Inflammatory macrophage treated with lipopolysaccharide for 1 hour (primary cell): Measurements from ENCODE around the gene KRT79.

Experiments used
- DNase-seq, 2 donors: peaks; one replicate each; pipeline ENCODE4 v3.0.0-alpha.2; 2020 to 2022

The KRT79 gene

DNA sequence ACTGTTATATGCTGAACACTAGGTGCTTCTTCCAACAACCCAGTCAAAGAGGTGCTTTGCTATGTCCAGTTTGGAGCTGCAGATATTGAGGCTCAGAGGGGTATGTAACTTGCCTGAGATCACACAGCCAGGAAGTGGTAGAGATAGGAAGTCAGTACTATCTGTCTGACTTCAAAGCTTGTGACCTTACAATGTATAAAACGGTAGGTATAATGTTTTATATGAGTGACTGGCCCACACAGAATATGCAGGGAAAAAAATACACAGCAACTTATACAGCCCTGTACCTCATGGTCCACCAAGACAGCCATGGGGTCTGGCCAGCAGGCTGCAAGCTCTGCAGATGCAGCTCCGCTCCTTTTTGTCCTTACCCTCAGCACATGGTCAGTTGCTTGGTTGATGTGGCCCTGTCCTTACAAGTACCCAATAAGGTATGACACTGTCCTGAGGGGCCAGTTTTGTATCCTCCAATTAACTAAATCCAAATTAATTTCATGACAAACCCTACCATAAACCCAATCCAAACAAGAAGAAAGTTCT is 16.3 kb downstream of the KRT79 start:
- no peak for DNase-seq

DNA sequence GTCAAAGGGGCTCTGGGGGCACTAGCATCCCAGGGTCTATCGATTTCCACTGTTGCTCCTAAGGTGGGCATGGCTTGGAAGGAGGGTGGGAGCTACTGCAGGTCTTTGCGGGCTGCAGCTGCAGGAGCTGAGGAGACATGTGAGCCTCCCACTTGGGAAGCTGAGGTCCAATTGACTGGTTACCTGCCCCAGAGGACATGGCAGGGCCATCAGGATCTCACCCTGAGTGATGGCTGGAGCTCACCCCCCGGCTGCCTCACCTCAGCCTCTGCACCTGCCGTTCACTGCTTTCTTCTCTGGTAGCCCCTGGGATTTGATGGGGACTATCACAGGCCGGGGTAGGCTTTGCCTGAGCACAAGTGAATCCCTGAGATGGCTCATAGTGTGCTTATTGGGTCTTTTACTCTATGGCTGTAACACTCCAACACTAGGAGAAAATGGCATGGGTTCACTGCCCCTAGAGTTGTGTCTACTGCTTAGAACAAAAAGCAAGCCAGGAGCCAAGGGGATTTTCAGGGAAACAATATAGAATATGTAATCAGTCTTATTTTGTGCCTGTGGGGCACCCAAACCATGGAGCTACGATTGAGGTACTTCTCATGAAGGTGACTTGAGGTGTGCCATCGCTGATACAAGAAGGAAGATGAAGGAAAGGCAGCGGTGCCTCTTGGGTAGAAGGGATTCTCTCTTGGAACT is 17.0 kb downstream of the KRT79 start:
- no peak for DNase-seq

DNA sequence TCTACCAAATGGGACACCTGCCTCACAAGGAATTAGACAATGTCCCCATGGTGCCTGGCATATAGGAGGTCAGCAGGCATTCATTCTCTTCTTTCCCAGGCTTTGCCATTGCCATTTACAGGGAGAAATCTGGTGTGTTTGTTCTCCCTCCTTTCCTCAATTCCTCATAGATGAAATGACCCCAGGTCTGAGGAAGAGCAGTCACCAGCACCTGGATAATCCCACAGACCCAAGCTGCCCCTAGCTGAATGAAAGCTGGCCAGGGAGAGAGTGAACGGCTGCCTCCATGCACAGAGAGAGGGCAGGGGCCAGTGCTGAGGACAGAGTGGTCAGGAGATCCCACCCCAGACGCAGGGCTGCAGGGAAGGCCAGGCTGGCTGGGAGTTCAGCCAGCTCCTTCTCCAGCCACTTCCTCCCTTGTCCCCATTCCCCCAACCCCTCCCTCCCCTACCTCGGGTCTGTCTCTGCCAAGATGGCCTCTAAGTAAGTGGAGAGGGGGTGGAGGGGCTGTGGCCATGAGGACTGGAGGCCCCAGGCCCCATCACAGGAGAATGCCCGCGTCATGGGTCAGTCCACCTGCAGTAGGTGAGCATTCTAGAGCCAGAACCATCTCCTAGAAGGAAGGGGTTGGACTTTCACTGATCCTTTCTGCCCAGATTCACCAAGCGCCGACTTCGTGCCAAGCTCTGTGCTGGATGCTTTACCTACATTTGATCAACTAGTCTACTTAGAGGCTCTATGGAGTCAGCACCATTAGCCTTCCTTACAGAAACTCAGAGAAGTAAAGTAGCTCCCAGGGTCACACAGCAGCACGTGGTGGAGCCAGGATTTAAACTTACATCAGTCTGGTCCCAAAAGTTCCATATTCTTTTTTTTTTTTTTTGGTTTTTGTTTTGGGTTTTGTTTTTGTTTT is 18.2 kb downstream of the KRT79 start:
- no peak for DNase-seq

DNA sequence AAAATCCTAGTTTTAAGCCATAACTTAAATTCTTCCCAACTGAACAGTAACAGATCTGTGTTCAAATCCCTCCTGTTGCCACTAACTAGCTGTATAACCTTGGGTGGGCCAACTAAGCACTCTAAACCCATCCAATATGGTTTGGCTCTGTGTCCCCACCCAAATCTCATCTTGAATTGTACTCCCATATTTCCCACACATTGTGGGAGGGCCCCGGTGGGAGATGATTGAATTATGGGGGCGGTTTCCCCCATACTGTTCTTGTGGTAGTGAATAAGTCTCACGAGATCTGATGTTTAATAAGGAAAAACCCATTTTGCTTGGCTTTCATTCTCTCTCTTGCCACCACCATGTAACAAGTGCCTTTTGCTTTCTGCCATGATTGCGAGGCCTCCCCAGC is 18.9 kb downstream of the KRT79 start:
- DNase-seq = no peak

DNA sequence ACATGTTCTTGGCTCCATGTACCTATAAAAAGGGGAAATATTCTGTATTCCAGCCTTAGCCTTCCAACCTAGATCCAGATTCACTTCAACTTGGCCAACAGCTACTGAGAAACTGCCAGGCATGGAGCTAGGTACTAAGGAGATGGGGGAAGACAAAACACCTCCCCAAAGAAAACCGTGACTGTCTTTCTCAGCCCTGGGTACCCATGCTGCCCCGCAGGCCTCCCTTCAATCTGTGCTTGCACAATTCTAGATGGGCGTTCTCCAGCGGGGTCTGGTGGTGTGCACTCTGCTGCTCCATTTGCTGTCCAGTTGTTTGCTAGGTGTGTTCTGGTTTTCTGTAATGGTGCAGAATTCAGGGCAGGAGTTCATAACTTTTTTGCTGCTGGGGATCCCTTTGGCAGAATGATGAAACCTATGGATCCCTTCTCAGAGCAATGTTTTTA is 19.4 kb downstream of the KRT79 start:
- no peak for DNase-seq

DNA sequence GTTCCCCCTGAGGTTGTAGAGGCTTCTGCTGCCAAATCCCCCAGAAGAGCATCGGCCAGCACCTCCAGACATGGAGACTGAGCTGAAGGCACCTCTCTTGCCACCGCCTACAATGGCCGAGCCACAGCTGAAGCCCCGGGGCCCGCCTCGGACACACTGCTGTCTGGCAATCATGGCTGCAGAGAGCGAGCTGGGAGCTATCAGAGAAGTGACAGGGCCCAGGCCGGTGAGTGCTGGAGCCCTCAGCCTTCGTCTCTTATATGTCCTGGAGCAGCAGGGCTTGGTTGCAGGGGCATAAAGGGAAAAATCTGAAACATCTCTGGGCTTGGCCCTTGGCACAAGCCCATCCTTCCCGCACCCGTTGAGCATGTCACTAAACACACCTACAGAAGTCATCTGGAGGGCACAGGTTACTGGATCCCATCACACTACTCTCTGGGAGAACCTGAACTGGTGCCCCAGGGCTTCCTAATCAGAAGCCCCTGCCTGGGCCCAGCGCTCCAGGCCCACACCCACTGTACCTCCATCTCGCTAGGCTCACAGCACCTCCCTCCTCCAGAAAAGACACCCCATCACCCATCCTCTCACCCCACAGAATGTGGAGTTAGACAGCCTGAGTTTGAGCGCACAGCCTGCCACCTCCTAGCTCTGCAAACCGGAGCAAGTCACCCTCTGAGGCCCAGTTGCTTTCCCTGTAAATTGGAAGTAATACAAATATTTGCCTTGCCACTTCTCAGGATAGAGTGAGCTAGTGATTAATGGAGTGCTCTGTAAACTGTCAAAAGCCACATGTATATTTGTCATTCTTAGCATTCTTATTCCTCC is 20.0 kb downstream of the KRT79 start, which contains the start of gene KRT4:
Gene KRT4 (minus strand): TSS at position 232 of the 825 bp plus-strand sequence. CDS start 58 bp downstream, at position 174.
- no peak for DNase-seq

DNA sequence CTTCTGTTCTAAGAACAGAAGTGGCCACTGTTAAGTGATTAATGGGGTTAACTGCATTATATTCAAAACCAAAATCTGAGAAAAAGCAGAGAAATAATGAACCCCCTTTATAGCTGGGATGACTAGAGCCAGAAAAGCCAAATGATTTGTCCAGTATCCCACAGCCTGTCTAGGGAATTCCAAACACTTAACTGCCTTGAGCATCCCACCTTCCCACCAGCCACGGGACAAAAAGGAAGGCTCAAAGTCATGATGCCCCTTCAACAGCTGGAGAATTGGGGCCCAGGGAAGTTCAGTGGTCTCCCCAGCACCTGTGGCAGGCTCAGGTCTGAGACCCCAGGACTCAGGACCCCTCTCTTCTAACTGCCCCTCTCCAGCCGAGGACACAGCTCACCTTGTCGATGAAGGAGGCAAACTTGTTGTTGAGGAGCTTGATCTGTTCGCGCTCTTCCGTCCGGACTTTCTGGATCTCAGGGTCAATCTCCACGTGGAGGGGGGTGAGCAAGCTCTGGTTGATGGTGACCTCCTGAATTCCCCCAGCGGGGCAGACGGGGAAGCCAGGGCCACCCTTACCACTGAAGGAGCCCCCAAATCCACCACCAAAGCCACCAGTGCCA is 20.8 kb downstream of the KRT79 start:
- DNase-seq = no peak

DNA sequence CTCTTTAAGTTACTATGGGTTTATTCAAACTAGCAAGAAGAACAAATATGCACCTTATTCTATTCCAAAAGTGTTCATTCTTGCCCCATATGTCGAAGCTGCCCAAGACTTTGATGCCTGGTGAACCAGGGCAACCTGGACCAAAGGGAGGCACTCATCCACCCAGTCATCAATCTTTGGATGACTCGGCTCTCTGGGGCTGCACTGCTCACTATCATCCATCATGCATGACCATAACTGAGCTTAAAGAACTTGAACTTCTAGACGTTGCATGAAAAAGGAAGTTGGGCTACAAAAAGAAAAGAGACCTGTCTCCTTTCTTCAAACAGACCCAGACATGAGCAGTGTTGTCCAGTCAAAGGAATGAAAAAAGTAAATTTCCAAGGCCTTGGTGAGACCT is 21.4 kb downstream of the KRT79 start:
- no peak for DNase-seq

DNA sequence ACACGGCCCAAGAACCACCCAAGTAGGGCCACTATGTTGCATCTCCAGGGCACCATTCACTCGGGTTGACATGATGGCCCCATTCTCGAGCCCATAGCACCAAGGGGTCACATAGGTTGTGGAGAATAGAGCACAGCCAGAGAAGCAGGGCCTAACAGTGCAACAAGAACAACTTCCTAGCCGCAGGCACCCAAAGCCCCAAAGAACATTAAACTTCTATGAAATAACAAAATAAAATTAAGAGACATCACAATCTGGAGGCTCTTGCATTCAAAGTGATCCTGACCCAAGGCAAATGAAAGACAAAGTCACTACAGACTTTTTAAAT is 22.1 kb downstream of the KRT79 start:
- no peak for DNase-seq

DNA sequence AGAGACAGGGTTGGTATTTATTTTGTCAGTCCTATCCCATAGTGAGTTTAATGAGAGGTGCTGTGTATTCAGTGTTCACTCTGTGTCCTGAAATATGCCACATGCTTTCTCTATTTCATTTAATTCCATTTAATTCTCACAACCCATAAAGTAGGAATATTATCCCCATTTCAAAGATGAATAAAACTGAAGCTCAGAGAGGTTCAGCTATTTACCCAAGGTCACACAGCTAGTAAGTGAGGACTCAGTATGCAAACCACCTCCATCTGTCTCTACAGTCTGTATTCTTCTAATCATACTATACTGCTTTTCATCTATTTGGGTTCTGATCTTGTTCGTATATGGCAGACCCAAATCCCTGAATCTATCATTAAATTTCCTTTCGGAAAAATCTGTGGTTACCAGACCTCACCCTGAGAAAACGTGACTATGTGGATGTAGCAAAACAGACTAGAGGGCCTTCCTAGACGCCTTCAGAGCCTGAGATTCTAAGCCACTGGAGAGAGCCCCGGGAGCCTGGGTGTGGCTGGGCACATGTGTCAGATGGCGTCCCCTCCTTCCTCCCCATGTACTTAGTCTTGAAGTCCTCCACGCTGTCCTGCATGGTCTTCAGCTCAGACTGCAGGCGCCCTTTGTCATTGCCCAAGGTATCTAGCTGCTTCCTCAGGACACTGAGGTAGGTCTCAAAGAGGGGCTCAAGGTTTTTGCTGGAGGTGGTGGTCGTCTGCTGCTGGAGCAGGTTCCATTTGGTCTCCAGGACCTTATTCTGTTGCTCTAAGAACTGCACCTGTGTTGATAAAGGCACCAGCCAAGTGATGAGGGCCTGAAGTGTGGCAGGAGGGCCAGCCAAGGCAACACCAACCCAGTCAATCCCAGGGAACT is 22.7 kb downstream of the KRT79 start:
- DNase-seq = no peak

DNA sequence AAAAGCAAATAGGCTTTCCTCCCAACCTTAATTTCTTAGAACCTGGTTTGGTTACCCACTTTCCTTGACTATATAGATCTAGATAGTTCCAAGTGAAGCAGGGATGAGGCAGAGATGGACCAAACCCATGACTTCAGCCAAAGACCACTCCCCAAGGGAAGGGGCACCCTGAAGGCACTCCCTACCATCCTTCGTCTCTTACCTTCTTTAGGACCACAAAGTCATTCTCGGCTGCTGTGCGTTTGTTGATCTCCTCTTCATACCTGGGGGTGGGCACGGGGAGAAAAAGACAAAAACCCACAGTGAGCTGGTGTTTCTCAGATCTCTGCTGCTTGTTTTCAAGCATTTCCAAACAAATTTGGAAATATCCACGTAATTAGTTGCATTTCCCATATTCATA is 23.6 kb downstream of the KRT79 start:
- no peak for DNase-seq

DNA sequence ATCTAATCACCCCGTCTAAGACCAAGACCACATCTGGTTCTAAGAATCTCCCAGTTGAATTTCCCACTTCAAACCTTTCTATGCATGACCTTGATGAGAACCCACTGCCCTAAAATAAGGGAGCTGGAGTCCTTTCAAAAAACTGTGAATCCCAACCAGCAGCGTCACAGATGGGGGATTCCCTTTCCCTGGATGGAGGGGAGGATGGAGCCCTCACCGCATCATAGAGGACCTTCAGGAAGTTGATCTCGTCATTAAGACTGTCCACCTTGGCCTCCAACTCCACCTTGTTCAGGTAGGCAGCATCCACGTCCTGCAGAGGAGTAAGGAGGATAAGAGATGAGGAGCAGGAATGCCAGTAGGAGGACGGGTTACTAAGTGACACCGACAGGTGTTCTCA is 24.9 kb downstream of the KRT79 start:
- DNase-seq = no peak

DNA sequence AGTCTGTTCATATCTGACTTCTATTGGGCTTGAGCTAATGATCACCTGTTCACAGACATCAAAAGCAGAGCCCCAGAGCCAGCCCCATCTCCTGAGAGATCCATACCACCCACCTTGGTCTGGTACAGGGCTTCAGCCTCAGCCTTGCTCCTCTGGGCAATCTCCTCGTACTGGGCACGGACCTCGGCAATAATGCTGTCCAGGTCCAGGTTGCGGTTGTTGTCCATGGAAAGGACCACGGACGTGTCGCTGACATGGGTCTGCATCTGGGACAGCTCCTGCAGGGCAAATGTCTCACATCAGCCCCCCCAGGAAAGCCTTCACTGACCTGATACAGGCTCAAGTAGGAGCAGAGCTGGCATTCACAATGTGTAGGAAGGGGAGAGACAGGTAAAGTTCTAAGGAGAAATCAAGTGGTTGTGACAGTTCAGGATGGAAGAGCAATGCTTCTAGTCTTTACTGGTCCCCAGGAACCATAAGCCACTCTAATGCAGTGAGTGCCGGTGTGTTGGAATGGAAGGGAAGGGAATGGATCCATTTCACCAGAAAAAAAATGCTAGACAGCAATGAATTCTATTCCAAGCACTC is 25.4 kb downstream of the KRT79 start:
- no peak for DNase-seq

DNA sequence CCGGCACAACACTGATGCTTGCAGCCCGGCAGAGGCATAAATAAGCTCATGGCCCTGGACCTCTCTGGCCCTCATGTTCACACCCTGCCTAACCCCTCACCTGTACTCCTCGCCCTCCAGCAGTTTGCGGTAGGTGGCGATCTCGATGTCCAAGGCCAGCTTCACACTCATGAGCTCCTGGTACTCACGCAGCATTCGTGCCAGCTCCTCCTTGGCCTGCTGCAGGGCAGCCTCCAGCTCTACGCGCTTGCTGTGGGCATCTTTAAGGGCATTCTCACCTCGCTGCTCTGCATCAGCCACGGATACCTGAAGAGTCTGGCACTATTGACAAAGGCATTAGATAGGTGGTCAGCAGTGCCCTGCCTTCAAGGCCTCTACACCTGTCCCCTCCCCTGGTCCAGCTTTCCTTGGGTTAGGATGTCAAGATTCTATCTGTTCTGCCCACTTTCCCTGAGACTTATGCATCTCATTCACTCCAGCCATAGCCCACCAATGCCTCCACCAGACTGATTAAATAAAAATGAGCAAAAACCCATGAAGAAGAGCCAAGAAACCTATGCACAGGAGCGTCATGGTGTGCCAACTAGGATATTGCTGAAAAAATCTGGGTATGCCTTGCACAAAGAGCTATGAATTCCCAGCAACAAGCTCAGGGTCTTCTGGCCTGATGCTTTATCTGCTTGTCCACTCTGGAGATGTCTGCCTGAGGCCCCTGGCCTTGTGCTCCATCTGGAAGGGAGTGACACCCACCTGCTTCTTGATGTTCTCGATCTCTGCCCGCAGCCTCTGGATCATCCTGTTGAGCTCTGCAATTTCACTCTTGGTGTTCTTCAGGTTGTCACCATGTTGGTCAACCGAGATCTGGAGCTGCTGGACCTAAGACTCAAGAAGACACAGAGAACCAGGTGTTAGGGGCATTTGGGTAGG is 26.3 kb downstream of the KRT79 start:
- DNase-seq = no peak

DNA sequence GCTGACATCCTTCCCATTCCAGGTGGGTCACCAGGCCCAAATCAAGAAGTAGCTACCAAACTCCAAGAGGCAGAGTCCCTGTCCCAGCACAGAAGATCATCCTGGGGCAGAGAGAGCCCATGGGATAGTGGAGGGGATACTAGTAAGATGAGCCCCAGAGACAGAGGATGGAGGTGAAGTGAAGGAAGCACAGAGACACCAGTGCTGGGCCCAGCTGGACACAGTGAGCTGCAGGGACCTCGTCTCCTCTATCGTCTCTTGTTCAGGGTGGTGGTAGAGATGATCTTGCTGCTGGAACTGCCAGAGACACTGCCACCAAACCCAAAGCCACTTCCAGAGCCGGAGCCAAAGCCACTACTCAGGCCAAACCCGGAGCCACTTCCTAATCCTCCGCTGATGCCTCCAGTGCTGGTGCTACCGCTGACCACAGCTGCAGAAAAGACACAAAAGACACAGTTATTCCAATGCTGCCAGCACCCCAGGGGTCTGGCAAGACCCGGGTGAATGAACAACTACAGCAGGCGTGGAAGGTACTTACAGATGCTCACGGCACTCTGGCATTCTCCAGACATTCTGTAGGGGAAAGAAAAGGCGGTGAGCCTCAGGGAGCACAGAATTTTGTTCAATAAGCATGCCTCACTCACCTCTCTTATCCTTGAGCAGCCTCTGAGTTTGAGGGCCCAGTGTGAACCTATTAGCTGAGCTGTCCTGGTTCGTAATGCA is 27.1 kb downstream of the KRT79 start:
- no peak for DNase-seq

DNA sequence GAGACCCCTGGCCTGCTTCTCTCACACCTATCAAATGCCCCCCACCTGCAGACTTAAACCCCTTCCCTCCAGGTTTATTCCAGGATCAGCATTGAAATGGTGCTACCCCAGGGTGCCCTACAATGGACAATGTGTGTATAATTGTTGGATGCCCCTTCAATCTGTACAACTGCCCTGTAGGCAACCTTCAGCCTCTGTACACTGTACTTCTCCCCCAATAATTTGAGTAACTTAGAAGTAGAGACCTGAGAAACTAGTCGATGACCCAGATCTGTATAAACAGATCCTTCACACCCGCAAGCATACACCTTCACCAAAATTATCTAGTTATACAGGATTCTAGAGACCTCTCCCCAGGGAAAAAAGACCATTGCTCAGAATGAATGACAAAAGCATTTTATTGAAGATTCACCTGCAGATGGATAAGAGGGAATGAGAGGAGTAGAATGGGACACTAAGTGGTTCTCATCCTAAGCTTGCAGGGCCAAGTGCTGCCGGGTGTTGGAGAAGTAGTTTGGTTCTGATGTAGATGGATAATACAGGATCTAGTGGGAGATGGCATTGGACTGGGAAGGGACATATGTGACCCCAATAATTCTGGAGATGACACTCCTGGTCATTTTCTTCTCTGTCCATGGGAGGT is 27.8 kb downstream of the KRT79 start:
- DNase-seq = no peak

DNA sequence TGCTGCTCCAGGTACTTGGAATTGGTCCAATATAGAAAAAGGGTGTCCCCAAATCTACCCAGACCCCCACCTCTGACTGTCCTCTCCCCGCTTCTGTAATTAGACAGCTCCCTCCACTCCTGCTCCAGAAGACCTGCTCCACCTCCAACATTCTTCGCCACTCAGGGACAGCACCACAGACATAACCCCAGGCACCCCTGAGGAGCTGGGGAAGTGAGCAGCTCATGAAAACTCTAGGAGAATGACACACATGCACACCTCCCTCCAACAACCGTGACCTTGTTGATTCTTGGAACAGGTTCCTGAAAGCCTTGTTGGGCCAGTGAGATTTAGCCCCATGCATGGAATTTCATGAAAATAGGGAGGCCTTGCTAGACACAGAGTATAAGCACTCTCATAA is 28.4 kb downstream of the KRT79 start:
- no peak for DNase-seq

DNA sequence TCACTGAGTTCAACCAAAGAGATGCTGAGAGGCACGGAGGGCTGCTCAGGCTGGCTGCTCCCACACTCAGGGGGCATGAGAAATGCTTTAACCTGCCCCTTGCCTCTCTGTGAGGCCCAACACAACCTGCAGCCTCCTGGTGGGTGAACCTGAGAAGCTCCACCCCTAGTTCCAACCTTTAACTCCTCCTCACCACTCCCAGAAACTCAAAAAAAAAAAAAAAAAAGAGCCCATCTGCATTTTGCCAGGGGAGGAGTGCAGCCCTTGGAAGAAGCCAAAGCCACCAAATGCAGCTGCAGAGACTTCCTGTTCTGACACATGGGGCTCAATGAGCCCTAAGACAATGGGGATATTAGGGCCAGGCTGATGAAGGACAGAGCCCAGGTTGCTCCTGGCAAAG is 29.1 kb downstream of the KRT79 start:
- no peak for DNase-seq

DNA sequence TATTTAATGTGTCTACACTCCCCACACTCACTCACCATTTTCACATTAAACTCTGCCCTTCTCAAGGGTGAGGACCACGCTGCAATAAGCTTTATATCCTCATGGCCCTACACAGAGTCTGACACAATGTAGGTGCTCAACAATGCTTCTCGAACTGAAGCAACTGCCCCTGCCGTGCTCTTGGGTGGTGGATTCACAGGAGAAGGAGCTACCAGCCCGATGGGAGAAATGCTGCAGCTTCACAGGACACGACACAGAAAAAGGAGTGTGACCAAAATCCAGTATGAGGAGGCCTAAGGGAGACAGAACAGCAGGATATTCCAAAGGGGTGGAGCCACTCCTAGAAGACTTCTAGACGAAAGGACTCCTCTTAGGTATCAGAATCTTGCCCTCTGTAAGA is 31.7 kb downstream of the KRT79 start:
- no peak for DNase-seq
